K562 (cell line): Measurements from ENCODE around the gene ABHD8. TPM values are rescaled to one million over a fixed set of nuclear protein-coding genes. Genes with fewer than 3 reads are reported as not detected.

Experiments
- ATF1 ChIP-seq, 2 experiments: fragments of 450-650 bp in 1 of 2; IDR thresholded peaks; 2 replicates each; pipeline ENCODE4 v1.6.1; 2016; ENCODE audit warnings: missing compliant biosample characterization in 1 of 2, missing genetic modification characterization in 1 of 2
- BHLHE40 ChIP-seq: IDR thresholded peaks from 2 replicates; pipeline ENCODE4 v1.6.1; 2011; ENCODE audit warnings: low read length, improper control_type of control experiment
- CBFB ChIP-seq: sonication (generic); formaldehyde crosslinking; IDR thresholded peaks from 2 replicates; pipeline ENCODE4 v1.4.0; 2020; ENCODE audit warnings: mild to moderate bottlenecking, missing genetic modification reagents
- CBX3 ChIP-seq, 2 experiments: IDR thresholded peaks; 1 replicate in 1 of 2; 2 replicates in 1 of 2; pipeline ENCODE4 v1.6.1; 2012; ENCODE audit warnings: inconsistent platforms in 2 of 2, low read length in 2 of 2, borderline replicate concordance in 1 of 2, control low read depth in 1 of 2
- CBX5 ChIP-seq: IDR thresholded peaks from 2 replicates; pipeline ENCODE4 v1.6.1; 2014; ENCODE audit warnings: low read depth, borderline replicate concordance
- ELF1 ChIP-seq: fragments of 200-800 bp; sonication (Bioruptor generic); IDR thresholded peaks from 2 replicates; pipeline ENCODE4 v1.6.1; 2016; ENCODE audit warnings: missing genetic modification characterization, missing compliant biosample characterization
- HMGN3 ChIP-seq: IDR thresholded peaks from 2 replicates; pipeline ENCODE4 v1.6.1; 2011; ENCODE audit warnings: borderline replicate concordance, low read depth, mild to moderate bottlenecking, mixed read lengths, low read length; ENCODE audit not compliant: insufficient read length; ENCODE audit errors: extremely low read depth
- JUN ChIP-seq, 2 experiments: sonication (generic) in 1 of 2; formaldehyde crosslinking in 1 of 2; IDR thresholded peaks; 2 replicates each; pipeline versions ENCODE4 v1.6.1 to v1.8.0; 2012 to 2022; ENCODE audit warnings: borderline replicate concordance in 2 of 2, mild to moderate bottlenecking in 2 of 2, improper control_type of control experiment in 1 of 2, low read depth in 1 of 2, low read length in 1 of 2, missing genetic modification reagents in 1 of 2
- MBD2 ChIP-seq: sonication (generic); IDR thresholded peaks from 2 replicates; pipeline ENCODE4 v1.6.1; 2016; ENCODE audit warnings: low read depth, borderline replicate concordance
- OTX1 ChIP-seq: fragments of 450-650 bp; formaldehyde crosslinking; IDR thresholded peaks from 2 replicates; pipeline ENCODE4 v1.4.0; 2022; ENCODE audit warnings: mild to moderate bottlenecking
- PCBP1 ChIP-seq: fragments of 200-400 bp; formaldehyde crosslinking; IDR thresholded peaks from 2 replicates; pipeline ENCODE4 v1.6.1; 2018; ENCODE audit warnings: mild to moderate bottlenecking, low read depth, low read length; ENCODE audit not compliant: poor library complexity, severe bottlenecking
- PML ChIP-seq: IDR thresholded peaks from 2 replicates; pipeline ENCODE4 v1.6.1; 2012; ENCODE audit warnings: low read length, inconsistent platforms
- TBP ChIP-seq: optimal IDR thresholded peaks from 2 replicates; pipeline ENCODE3; 2011; ENCODE audit warnings: low read depth, low read length, improper control_type of control experiment
- THRAP3 ChIP-seq: fragments of 450-650 bp; IDR thresholded peaks from 2 replicates; pipeline ENCODE4 v1.6.1; 2016; ENCODE audit warnings: mild to moderate bottlenecking, inconsistent platforms, borderline replicate concordance
- XRCC5 ChIP-seq: fragments of 200-400 bp; formaldehyde crosslinking; IDR thresholded peaks from 2 replicates; pipeline ENCODE4 v1.6.1; 2017; ENCODE audit warnings: low read depth, mild to moderate bottlenecking, low read length
- ZNF134 ChIP-seq: fragments of 250-450 bp; sonication (Bioruptor Pico); conservative IDR thresholded peaks from 2 replicates; pipeline ENCODE4 v1.4.0; 2020
- ZNF384 ChIP-seq: IDR thresholded peaks from 2 replicates; pipeline ENCODE4 v1.6.1; 2012; ENCODE audit warnings: low read depth, low read length, improper control_type of control experiment
- polyA plus RNA-seq, 8 experiments: library from polyadenylated mRNA; depleted of rRNA in 4 of 8; stranded (reverse) in 5 of 8; unstranded in 3 of 8; fragments of >200 nt; fragmentation: Nextera tagmentation in 2 of 8; fragmentation: Illumina TruSeq in 1 of 8; extraction: Ambion mirVana in 2 of 8; extraction: Trizol in 1 of 8; gene quantifications; 2 replicates each; pipeline versions ENCODE4 v1.2.1 to v1.2.3, GENCODE V29; 2011 to 2014; ENCODE audit warnings: inconsistent platforms in 1 of 8, missing spikeins in 1 of 8
- total RNA-seq, 7 experiments: library from RNA; depleted of rRNA in 6 of 7; stranded (reverse); fragments of >200 nt in 6 of 7; fragmentation: Illumina TruSeq in 2 of 7; extraction: Trizol in 2 of 7; gene quantifications; 2 replicates each; pipeline versions ENCODE4 v1.2.1 to v1.2.3, GENCODE V29; 2011 to 2021; ENCODE audit warnings: low replicate concordance in 1 of 7
- TF ChIP-seq, protein P1 (sequence below): sonication (generic); formaldehyde crosslinking; IDR thresholded peaks from 2 replicates; pipeline ENCODE4 v1.8.1; 2023; ENCODE audit warnings: mild to moderate bottlenecking, missing genetic modification reagents
- TF ChIP-seq, protein P2 (sequence below): sonication (generic); formaldehyde crosslinking; IDR thresholded peaks from 2 replicates; pipeline ENCODE4 v1.9.0; 2022; ENCODE audit warnings: mild to moderate bottlenecking, missing genetic modification reagents
- TF ChIP-seq, protein P3 (sequence below): fragments of 450-650 bp; IDR thresholded peaks from 2 replicates; pipeline ENCODE4 v1.6.1; 2016
- TF ChIP-seq, protein P4 (sequence below): sonication (generic); formaldehyde crosslinking; IDR thresholded peaks from 2 replicates; pipeline ENCODE4 v1.4.0; 2020; ENCODE audit warnings: mild to moderate bottlenecking, missing genetic modification reagents

ABHD8 gene
- total and polyA plus RNA-seq, 9 of the 15 experiments (the other 6 are each of a cell fraction or from before 2014, with no cell fraction given) = 0.04 to 6.6 (median 2.0) TPM; not detected in 1

DNA sequence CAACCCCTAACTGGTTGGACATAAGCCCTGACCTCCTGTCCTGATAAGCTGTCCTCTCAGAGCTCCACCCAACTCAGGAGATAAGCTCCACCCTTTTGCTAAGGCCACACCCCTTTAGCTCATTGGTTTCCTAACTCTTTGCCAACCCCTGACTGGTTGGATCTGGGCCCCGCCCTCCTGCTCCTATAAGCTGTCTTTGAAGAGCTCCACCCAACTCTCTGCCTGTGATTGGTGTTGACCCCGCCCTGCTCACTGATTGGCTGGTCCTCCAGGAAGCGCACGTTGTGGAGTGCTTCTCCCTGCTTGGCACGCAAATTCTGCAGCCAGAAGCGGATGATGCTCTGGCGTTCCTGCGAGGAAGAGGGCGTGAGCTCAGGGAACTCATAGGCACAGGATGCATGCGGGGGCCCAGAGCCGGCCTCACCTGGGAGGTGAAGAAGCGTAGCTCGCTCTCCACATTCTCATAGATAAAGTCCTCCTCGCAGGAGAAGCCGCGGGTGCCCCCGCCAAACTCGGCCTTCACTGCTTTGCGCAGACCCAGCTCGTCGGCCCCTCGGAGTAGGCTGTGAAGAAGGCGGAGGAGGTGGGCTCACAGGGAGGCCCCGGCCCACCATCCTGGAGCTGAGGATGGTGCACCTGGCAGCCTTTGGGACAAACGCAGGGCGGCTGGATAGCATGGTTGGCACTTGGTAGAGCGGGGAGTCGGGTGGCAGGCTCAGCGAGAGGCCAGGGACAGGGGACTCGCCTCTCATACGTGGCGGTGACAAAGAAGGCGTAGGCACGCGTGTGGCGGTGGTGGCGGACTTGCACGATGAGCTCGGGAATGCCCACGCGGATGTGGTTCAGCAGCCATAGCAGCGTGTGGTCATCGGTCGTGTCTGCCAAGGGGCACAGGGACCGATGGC lies 29.7 kb upstream of the ABHD8 start (continued):
- TF ChIP-seq ATF1 (CRISPR knock-in tag; IDR thresholded peaks at IDR 0.05) (no peak), ATF1 (tag; IDR thresholded peaks at IDR 0.05) (0 out of 2 replicates have a peak, but pooled peaks have one; percentile 54), OTX1 (CRISPR knock-in tag) (no peak), XRCC5 (peak; percentile 54; the same call in 1 of the 2 replicates), THRAP3 (0 out of 2 replicates have a peak, but pooled peaks have one; percentile 71), ZNF134 (CRISPR knock-in tag) (no peak), ZNF384 (0 out of 2 replicates have a peak, but pooled peaks have one; percentile 7), PML (0 out of 2 replicates have a peak, but pooled peaks have one; percentile 36), HMGN3 (peak; percentile 69), CBX3 (IDR thresholded peaks at IDR 0.05; ENCODE audit: borderline replicate concordance in 1 of 2, low read length in 2 of 2) (peak in 1 of 2 experiments; percentile 9; a peak in 1 of 3 replicates), MBD2 (peak; percentile 95), ELF1 (tag) (0 out of 2 replicates have a peak, but pooled peaks have one; percentile 33), CBX5 (peak; percentile 25; the same call in 1 of the 2 replicates), PCBP1 (peak; percentile 79), CBFB (CRISPR knock-in tag) (peak; percentile 84; the same call in 1 of the 2 replicates), TBP (peak; percentile 46), JUN (IDR thresholded peaks at IDR 0.05; ENCODE audit: borderline replicate concordance, low read depth, low read length) (0 out of 2 replicates have a peak, but pooled peaks have one; percentile 2), JUN (CRISPR knock-in tag; IDR thresholded peaks at IDR 0.05; ENCODE audit: borderline replicate concordance) (0 out of 2 replicates have a peak, but pooled peaks have one; percentile 15), BHLHE40 (0 out of 2 replicates have a peak, but pooled peaks have one; percentile 13)
- TF ChIP-seq, protein P1, sequence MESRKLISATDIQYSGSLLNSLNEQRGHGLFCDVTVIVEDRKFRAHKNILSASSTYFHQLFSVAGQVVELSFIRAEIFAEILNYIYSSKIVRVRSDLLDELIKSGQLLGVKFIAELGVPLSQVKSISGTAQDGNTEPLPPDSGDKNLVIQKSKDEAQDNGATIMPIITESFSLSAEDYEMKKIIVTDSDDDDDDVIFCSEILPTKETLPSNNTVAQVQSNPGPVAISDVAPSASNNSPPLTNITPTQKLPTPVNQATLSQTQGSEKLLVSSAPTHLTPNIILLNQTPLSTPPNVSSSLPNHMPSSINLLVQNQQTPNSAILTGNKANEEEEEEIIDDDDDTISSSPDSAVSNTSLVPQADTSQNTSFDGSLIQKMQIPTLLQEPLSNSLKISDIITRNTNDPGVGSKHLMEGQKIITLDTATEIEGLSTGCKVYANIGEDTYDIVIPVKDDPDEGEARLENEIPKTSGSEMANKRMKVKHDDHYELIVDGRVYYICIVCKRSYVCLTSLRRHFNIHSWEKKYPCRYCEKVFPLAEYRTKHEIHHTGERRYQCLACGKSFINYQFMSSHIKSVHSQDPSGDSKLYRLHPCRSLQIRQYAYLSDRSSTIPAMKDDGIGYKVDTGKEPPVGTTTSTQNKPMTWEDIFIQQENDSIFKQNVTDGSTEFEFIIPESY (CRISPR knock-in tag) = peak; percentile 96
- TF ChIP-seq, protein P2, sequence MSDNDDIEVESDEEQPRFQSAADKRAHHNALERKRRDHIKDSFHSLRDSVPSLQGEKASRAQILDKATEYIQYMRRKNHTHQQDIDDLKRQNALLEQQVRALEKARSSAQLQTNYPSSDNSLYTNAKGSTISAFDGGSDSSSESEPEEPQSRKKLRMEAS (CRISPR knock-in tag) = no peak; the same call in 1 of the 2 replicates
- TF ChIP-seq, protein P3, sequence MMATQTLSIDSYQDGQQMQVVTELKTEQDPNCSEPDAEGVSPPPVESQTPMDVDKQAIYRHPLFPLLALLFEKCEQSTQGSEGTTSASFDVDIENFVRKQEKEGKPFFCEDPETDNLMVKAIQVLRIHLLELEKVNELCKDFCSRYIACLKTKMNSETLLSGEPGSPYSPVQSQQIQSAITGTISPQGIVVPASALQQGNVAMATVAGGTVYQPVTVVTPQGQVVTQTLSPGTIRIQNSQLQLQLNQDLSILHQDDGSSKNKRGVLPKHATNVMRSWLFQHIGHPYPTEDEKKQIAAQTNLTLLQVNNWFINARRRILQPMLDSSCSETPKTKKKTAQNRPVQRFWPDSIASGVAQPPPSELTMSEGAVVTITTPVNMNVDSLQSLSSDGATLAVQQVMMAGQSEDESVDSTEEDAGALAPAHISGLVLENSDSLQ = peak; percentile 87
- TF ChIP-seq, protein P4, sequence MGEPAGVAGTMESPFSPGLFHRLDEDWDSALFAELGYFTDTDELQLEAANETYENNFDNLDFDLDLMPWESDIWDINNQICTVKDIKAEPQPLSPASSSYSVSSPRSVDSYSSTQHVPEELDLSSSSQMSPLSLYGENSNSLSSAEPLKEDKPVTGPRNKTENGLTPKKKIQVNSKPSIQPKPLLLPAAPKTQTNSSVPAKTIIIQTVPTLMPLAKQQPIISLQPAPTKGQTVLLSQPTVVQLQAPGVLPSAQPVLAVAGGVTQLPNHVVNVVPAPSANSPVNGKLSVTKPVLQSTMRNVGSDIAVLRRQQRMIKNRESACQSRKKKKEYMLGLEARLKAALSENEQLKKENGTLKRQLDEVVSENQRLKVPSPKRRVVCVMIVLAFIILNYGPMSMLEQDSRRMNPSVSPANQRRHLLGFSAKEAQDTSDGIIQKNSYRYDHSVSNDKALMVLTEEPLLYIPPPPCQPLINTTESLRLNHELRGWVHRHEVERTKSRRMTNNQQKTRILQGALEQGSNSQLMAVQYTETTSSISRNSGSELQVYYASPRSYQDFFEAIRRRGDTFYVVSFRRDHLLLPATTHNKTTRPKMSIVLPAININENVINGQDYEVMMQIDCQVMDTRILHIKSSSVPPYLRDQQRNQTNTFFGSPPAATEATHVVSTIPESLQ = no peak
